ENCODE results near the gene NADK2.

Gene NADK2

GRCh38 chr5:36161361-36161760 lies 80.4 kb downstream of the NADK2 start:
- no peak overlapping the region for H3K4me3 ChIP-seq (ENCODE audit: low read length)

DNA sequence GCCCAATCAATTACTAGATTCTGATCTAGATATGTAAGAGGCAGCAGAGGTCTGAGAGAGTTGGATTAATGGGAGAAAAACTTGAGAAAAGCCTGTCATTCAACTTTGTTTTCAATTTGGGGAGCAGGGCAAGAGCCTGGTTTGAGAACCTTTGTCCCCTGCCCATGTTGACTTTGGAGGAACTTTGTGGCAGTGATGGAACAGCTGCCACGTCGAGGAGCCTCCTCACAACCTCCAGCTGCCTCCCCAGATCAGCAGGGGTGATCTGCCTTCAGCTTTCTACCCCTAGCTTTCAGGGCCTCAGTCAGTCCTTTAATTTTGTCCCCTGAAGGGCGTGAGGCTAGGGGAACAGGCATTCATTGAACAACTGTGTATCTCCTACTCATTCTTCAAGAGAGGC lies 81.1 kb downstream of the NADK2 start:
- Histone ChIP-seq H3K4me1 (ENCODE audit: insufficient read depth, low read length) (no peaks in the 10 kb centered on the region), H3K4me3 (ENCODE audit: low read length) (no peak overlapping the region), H3K27me3 (ENCODE audit: insufficient read depth, low read length) (no peaks in the 10 kb centered on the region), H3K36me3 (ENCODE audit: insufficient read depth, low read length) (peaks cover 91% of the 10 kb centered on the region), H2AFZ (ENCODE audit: low read depth, low read length) (no peak overlapping the region), H3K9me3 (ENCODE audit: low read length) (peaks cover 3% of the 10 kb centered on the region)

More at GRCh38 chr5:36161361-36161760, 80.4 kb downstream of the NADK2 start:
- no peaks in the 10 kb centered on the region for H3K4me1 ChIP-seq (ENCODE audit: insufficient read depth, low read length)
- peaks cover 3% of the 10 kb centered on the region for H3K9me3 ChIP-seq (ENCODE audit: low read length)
- no peaks in the 10 kb centered on the region for H3K27me3 ChIP-seq (ENCODE audit: insufficient read depth, low read length)
- no peak overlapping the region for H2AFZ ChIP-seq (ENCODE audit: low read depth, low read length)
- H3K36me3 ChIP-seq (ENCODE audit: insufficient read depth, low read length), result peaks cover 90% of the 10 kb centered on the region

DNA sequence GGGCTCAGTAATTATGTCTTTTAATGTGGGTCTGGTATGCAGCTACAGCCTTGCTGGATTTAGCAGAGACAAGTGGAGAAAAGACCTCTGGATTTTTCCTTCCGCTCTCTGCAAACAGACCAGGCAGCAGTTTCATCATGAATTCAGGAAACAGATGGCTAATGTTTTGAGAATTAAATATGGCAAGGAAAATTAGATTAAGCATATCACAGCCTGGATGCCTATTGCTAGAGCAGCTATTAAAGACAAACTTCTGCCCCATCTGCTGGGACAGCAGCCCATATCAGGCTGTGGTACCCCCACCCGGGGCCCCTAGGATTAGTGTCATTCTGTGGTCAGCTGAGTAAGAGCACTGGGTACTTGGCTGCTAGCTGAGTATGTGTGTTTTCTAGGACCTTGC lies 83.6 kb downstream of the NADK2 start:
- Histone ChIP-seq H2AFZ (ENCODE audit: low read depth, low read length) (no peak overlapping the region), H3K9me3 (ENCODE audit: low read length) (peaks cover 3% of the 10 kb centered on the region), H3K36me3 (ENCODE audit: insufficient read depth, low read length) (peaks cover 91% of the 10 kb centered on the region), H3K27me3 (ENCODE audit: insufficient read depth, low read length) (no peaks in the 10 kb centered on the region), H3K4me1 (ENCODE audit: insufficient read depth, low read length) (peaks cover 10% of the 10 kb centered on the region), H3K4me3 (ENCODE audit: low read length) (no peak overlapping the region)

GRCh38 chr5:36156619-36157018 lies 85.1 kb downstream of the NADK2 start:
- Histone ChIP-seq H3K4me1 (ENCODE audit: insufficient read depth, low read length) (peaks cover 11% of the 10 kb centered on the region), H3K4me3 (ENCODE audit: low read length) (no peak overlapping the region), H2AFZ (ENCODE audit: low read depth, low read length) (no peak overlapping the region), H3K27me3 (ENCODE audit: insufficient read depth, low read length) (no peaks in the 10 kb centered on the region), H3K9me3 (ENCODE audit: low read length) (no peaks in the 10 kb centered on the region), H3K36me3 (ENCODE audit: insufficient read depth, low read length) (peaks cover 77% of the 10 kb centered on the region)

- Histone ChIP-seq H3K36me3 (ENCODE audit: insufficient read depth, low read length) (peaks cover 72% of the 10 kb centered on the region), H3K4me3 (ENCODE audit: low read length) (no peak overlapping the region), H3K4me1 (ENCODE audit: insufficient read depth, low read length) (peaks cover 11% of the 10 kb centered on the region), H3K27me3 (ENCODE audit: insufficient read depth, low read length) (no peaks in the 10 kb centered on the region), H2AFZ (ENCODE audit: low read depth, low read length) (no peak overlapping the region), H3K9me3 (ENCODE audit: low read length) (no peaks in the 10 kb centered on the region)
These were observed 85.6 kb downstream of the NADK2 start for GRCh38 chr5:36156121-36156601.

- H3K36me3 ChIP-seq (ENCODE audit: insufficient read depth, low read length), result peaks cover 65% of the 10 kb centered on the region
- H3K4me3 ChIP-seq (ENCODE audit: low read length), result no peak overlapping the region
- H3K4me1 ChIP-seq (ENCODE audit: insufficient read depth, low read length), result peaks cover 17% of the 10 kb centered on the region
- no peak overlapping the region for H2AFZ ChIP-seq (ENCODE audit: low read depth, low read length)
- H3K27me3 ChIP-seq (ENCODE audit: insufficient read depth, low read length), result no peaks in the 10 kb centered on the region
- no peaks in the 10 kb centered on the region for H3K9me3 ChIP-seq (ENCODE audit: low read length)
These were observed 86.4 kb downstream of the NADK2 start for GRCh38 chr5:36155291-36155690.

GRCh38 chr5:36153726-36154125 lies 88.0 kb downstream of the NADK2 start:
- peak overlapping the region; percentile 90 for H3K4me3 ChIP-seq (ENCODE audit: low read length)
- no peaks in the 10 kb centered on the region for H3K9me3 ChIP-seq (ENCODE audit: low read length)
- peaks cover 23% of the 10 kb centered on the region for H3K4me1 ChIP-seq (ENCODE audit: insufficient read depth, low read length)
- no peak overlapping the region for H2AFZ ChIP-seq (ENCODE audit: low read depth, low read length)
- H3K27me3 ChIP-seq (ENCODE audit: insufficient read depth, low read length), result no peaks in the 10 kb centered on the region
- peaks cover 50% of the 10 kb centered on the region for H3K36me3 ChIP-seq (ENCODE audit: insufficient read depth, low read length)

DNA sequence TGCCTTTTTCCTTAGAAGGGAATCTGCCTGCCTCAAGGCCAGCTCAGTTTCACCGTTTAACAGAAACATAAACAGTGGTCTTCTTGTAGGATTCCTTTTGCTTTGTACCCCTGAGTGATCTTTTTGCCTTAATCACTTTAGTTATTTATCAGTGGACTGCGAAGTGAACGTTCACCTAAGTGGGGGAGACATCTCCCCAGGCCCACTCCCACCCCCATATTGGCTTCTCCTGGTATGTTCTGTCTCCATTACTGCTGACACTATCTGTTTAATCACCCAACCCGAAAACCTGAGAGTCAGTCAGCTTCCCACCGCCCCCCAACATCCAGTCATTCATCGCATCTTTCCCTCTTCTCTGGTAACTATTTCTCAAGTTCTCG lies 88.4 kb downstream of the NADK2 start:
- H3K9me3 ChIP-seq (ENCODE audit: low read length), result no peaks in the 10 kb centered on the region
- peak overlapping the region; percentile 90 for H3K4me3 ChIP-seq (ENCODE audit: low read length)
- H3K36me3 ChIP-seq (ENCODE audit: insufficient read depth, low read length), result peaks cover 45% of the 10 kb centered on the region
- no peaks in the 10 kb centered on the region for H3K27me3 ChIP-seq (ENCODE audit: insufficient read depth, low read length)
- H2AFZ ChIP-seq (ENCODE audit: low read depth, low read length), result no peak overlapping the region
- peaks cover 23% of the 10 kb centered on the region for H3K4me1 ChIP-seq (ENCODE audit: insufficient read depth, low read length)

GRCh38 chr5:36152324-36153297 lies 89.1 kb downstream of the NADK2 start:
- H3K9me3 ChIP-seq (ENCODE audit: low read length), result no peaks in the 10 kb centered on the region
- peak overlapping the region; percentile 90 for H3K4me3 ChIP-seq (ENCODE audit: low read length)
- H3K27me3 ChIP-seq (ENCODE audit: insufficient read depth, low read length), result no peaks in the 10 kb centered on the region
- peak overlapping the region; percentile 88 for H2AFZ ChIP-seq (ENCODE audit: low read depth, low read length)
- peaks cover 23% of the 10 kb centered on the region for H3K4me1 ChIP-seq (ENCODE audit: insufficient read depth, low read length)
- peaks cover 39% of the 10 kb centered on the region for H3K36me3 ChIP-seq (ENCODE audit: insufficient read depth, low read length)

DNA sequence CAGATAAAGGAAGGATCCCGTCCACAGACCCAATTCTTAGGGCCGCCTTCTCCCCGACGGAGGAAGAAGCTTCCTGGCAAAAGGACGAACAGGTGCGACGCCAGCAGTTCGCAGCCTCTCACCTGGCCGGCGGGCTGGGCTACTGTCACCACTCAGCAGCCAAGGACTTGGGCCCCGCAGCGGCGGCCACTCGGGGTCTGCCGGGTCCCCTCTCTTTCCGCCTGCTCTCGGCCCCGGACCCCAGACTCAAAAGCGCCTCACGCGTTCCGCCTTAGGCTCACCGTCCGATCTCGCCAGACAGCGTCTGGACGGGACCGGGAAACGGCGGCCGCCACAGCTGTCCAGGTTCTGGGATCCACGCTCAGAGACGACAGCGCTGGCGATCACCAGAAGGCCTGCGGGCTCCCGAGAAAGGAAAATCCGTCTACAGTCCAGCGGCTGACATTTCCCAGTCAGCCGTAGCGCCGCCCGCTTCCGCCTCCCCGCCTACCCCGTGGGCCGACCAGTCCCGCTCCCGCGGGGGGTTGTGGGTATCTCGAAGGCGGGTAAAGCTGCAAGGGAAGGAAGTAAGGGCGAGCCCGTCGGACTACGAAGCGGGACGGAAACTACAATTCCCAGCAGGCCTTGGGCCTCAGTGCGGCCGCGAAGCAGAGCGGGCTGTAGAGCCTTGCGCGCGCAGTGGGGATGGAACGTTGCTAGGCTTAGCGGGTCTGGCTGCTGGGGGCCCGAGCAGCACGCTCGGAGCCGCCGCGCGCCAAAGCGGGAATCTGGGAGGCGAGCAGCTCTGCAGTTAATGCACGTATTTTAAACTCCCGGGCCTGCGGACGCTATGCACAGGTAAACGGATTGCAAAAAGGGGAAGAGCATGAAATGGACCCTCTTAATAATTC lies 90.0 kb downstream of the NADK2 start, which contains the start of the genes LMBRD2 and SKP2:
Gene LMBRD2, minus strand, starts transcription at position 454 of the 890 bp plus-strand sequence. CDS start 8,538 bp downstream, outside the sequence.
Gene SKP2, plus strand, starts transcription at position 678 of the 890 bp plus-strand sequence. Its CDS starts 152 bp downstream, at position 830.
- Histone ChIP-seq H2AFZ (ENCODE audit: low read depth, low read length) (peak within 1 kb of the TSS; percentile 100), H3K36me3 (ENCODE audit: insufficient read depth, low read length) (peaks cover 32% of the 10 kb centered on the region), H3K9me3 (ENCODE audit: low read length) (no peaks in the 10 kb centered on the region), H3K4me3 (ENCODE audit: low read length) (peak within 1 kb of the TSS; percentile 90), H3K4me1 (ENCODE audit: insufficient read depth, low read length) (peaks cover 23% of the 10 kb centered on the region), H3K27me3 (ENCODE audit: insufficient read depth, low read length) (no peaks in the 10 kb centered on the region)

DNA sequence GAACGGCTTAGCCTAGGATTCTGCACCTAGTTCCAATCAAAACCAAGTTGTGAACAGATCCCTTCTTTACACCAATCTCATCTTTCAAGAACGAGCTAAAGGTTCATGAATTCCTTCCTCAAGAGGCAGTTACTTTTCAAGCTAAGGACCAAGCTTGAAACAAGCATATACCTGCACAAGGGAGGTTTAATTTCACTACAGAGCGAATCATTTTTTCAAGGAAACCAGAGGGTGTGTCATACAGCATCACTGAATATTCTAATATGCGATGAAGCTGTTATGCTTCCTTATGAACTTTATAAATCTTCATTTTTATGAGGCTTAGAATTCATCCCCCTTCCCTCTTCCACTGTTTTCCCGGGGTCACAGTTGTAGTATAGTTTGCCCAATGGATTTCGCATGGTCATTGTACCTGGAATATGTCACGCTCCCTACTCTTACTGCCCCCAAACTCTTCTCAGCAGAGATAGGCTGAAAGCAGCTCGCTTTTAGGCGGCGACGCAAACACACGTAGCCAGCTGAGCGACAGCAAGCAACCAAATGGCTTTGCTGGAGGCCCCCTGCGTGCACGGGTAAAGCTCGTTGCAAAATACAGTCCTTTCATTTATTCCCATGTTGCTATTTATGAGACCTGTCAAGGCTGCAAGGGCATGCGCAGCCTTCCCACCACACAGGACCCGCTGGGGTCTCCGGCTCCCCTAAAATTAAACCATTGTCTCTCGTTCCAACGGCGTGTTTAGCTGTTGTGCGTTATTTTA lies 90.9 kb downstream of the NADK2 start:
- H3K4me3 ChIP-seq (ENCODE audit: low read length), result peak overlapping the region; percentile 90
- no peaks in the 10 kb centered on the region for H3K9me3 ChIP-seq (ENCODE audit: low read length)
- H2AFZ ChIP-seq (ENCODE audit: low read depth, low read length), result peak overlapping the region; percentile 100
- peaks cover 23% of the 10 kb centered on the region for H3K4me1 ChIP-seq (ENCODE audit: insufficient read depth, low read length)
- H3K27me3 ChIP-seq (ENCODE audit: insufficient read depth, low read length), result no peaks in the 10 kb centered on the region
- H3K36me3 ChIP-seq (ENCODE audit: insufficient read depth, low read length), result peaks cover 24% of the 10 kb centered on the region

DNA sequence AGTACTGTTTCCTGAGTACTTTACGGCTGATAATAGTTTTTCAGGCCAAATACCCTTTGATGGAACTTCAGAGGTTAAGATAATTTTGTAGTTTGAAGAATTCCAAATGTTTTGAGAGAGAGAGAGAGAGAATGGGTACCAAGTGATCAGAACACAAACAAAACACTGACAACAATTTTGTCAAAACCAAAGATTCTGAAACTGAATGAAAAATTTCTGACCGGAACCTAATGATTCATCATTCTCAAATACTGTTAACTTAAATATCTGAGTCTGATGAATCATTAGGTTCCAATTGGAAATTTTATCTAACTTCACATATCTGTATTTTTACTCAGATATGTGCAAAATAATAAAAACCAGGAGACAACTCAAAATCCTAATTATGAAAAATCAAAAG lies 94.0 kb downstream of the NADK2 start:
- no peaks in the 10 kb centered on the region for H3K9me3 ChIP-seq (ENCODE audit: low read length)
- no peaks in the 10 kb centered on the region for H3K36me3 ChIP-seq (ENCODE audit: insufficient read depth, low read length)
- peaks cover 12% of the 10 kb centered on the region for H3K4me1 ChIP-seq (ENCODE audit: insufficient read depth, low read length)

More for the DNA sequence above, 94.0 kb downstream of the NADK2 start:
- Histone ChIP-seq H2AFZ (ENCODE audit: low read depth, low read length) (no peak overlapping the region), H3K4me3 (ENCODE audit: low read length) (no peak overlapping the region), H3K27me3 (ENCODE audit: insufficient read depth, low read length) (no peaks in the 10 kb centered on the region)
